B cell (primary cell): ENCODE data around the gene TEAD1. TPM values are rescaled to one million over a fixed set of nuclear protein-coding genes. Genes with fewer than 3 reads are reported as not detected.

Experiments
- ATAC-seq: fragments of 200-7000 bp; cut with Tn5 transposase; one replicate; pipeline ENCODE4 v1.10.0; 2021; ENCODE audit warnings: low read depth, mild to moderate bottlenecking, moderate number of reproducible peaks, moderate library complexity
- CTCF ChIA-PET: fragments of 350-600 bp; sonication (Branson Sonifier 250); formaldehyde crosslinking; loops from one replicate; lab custom pipeline; 2021; ENCODE audit warnings: antibody characterized with exemption, inconsistent platforms; lab: Charles Lee
- POLR2A ChIA-PET: fragments of 350-600 bp; sonication (Branson Sonifier 250); formaldehyde crosslinking; loops from one replicate; lab custom pipeline; 2021; ENCODE audit warnings: antibody characterized with exemption; lab: Charles Lee
- DNase-seq: peaks from one replicate; pipeline ENCODE4 v3.0.0; 2013
- H2AFZ ChIP-seq: 2 replicates; pipeline ENCODE4 v1.6.1; 2012; ENCODE audit warnings: mild to moderate bottlenecking, low read depth, low read length; ENCODE audit not compliant: insufficient read depth, poor library complexity, severe bottlenecking
- H3K27ac ChIP-seq, 2 donors: 1 replicate in 1 of 2; 2 replicates in 1 of 2; pipeline ENCODE4 v1.5.1; 2012 to 2013; ENCODE audit warnings: low read length in 2 of 2, mild to moderate bottlenecking in 2 of 2, moderate library complexity in 1 of 2
- H3K27me3 ChIP-seq, 4 experiments: fragments of 200-600 bp in 1 of 4; sonication (generic) in 1 of 4; replicated peaks in 1 of 4; 1 replicate in 2 of 4; 2 replicates in 2 of 4; pipeline versions ENCODE4 v1.6.1 to v1.7.0; 2013 to 2016; ENCODE audit warnings: low read length in 3 of 4, mild to moderate bottlenecking in 2 of 4, mixed read lengths in 1 of 4, moderate library complexity in 1 of 4; ENCODE audit not compliant: insufficient read depth in 4 of 4, control insufficient read depth in 3 of 4; ENCODE audit errors: control extremely low read depth in 1 of 4
- H3K36me3 ChIP-seq, 2 experiments: replicated peaks in 1 of 2; 1 replicate in 1 of 2; 2 replicates in 1 of 2; pipeline versions ENCODE4 v1.6.1 to v1.7.1; 2013; ENCODE audit warnings: low read length in 1 of 2; ENCODE audit not compliant: insufficient read depth in 2 of 2, control insufficient read depth in 1 of 2; ENCODE audit errors: control extremely low read depth in 1 of 2, extremely low read depth in 1 of 2
- H3K4me1 ChIP-seq, 2 donors: fragments of 200-600 bp in 1 of 2; sonication (generic) in 1 of 2; 1 replicate in 1 of 2; 2 replicates in 1 of 2; pipeline versions ENCODE4 v1.5.1 to v1.6.1; 2013 to 2017; ENCODE audit warnings: low read length in 2 of 2; ENCODE audit not compliant: control insufficient read depth in 2 of 2, insufficient read depth in 2 of 2
- H3K4me2 ChIP-seq: replicated peaks from 2 replicates; pipeline ENCODE3; 2012; ENCODE audit warnings: mild to moderate bottlenecking, low read depth, low read length; ENCODE audit not compliant: poor library complexity, severe bottlenecking
- H3K4me3 ChIP-seq, 5 experiments: fragments of 200-600 bp in 1 of 5; sonication (generic) in 1 of 5; 1 replicate in 3 of 5; 2 replicates in 2 of 5; pipeline versions ENCODE4 v1.5.1 to v1.7.0; 2011 to 2016; ENCODE audit warnings: low read length in 4 of 5, mild to moderate bottlenecking in 4 of 5, low read depth in 2 of 5, control low read depth in 1 of 5, moderate library complexity in 1 of 5; ENCODE audit not compliant: insufficient read depth in 1 of 5; ENCODE audit errors: control extremely low read depth in 1 of 5, extremely low read depth in 1 of 5
- H3K79me2 ChIP-seq: fragments of 200-600 bp; sonication (generic); one replicate; pipeline ENCODE4 v1.6.0; 2016; ENCODE audit warnings: low read length; ENCODE audit not compliant: control insufficient read depth, insufficient read depth
- H3K9ac ChIP-seq: fragments of 200-600 bp; sonication (generic); 2 replicates; pipeline ENCODE4 v1.6.1; 2017; ENCODE audit warnings: mild to moderate bottlenecking, low read length, moderate library complexity
- H3K9me3 ChIP-seq, 3 donors: one replicate each; pipeline versions ENCODE4 v1.6.1 to v1.7.1; 2013; ENCODE audit warnings: low read length in 2 of 3; ENCODE audit not compliant: control insufficient read depth in 2 of 3, insufficient read depth in 1 of 3; ENCODE audit errors: control extremely low read depth in 1 of 3
- H4K20me1 ChIP-seq: 2 replicates; pipeline ENCODE4 v1.6.0; 2012; ENCODE audit warnings: mild to moderate bottlenecking, low read length; ENCODE audit not compliant: insufficient read depth, control insufficient read depth, poor library complexity, severe bottlenecking
- H3K27ac Mint-ChIP-seq: one replicate; pipeline ENCODE4 v1.8.0; 2021; ENCODE audit warnings: mixed read lengths
- H3K27me3 Mint-ChIP-seq: one replicate; pipeline ENCODE4 v1.8.0; 2021; ENCODE audit warnings: mixed read lengths
- H3K4me1 Mint-ChIP-seq: one replicate; pipeline ENCODE4 v1.8.0; 2021; ENCODE audit warnings: mixed read lengths
- H3K4me3 Mint-ChIP-seq: one replicate; pipeline ENCODE4 v1.8.0; 2021; ENCODE audit warnings: mixed read lengths
- H3K9me3 Mint-ChIP-seq: one replicate; pipeline ENCODE4 v1.8.0; 2022; ENCODE audit warnings: mixed read lengths; ENCODE audit not compliant: insufficient read depth
- EZH2 ChIP-seq: IDR thresholded peaks from 2 replicates; pipeline ENCODE4 v1.6.1; 2012; ENCODE audit warnings: borderline replicate concordance, low read depth, mild to moderate bottlenecking, moderate library complexity, low read length; ENCODE audit not compliant: insufficient read depth, poor library complexity, severe bottlenecking
- whole genome bisulfite sequencing: methylation state at CpG from one replicate; pipeline ENCODE4 v1.1.5; 2013; ENCODE audit warnings: missing lambda C conversion rate; ENCODE audit not compliant: insufficient coverage; 5-methylcytosine and 5-hydroxymethylcytosine counted together
- intact Hi-C: fragments of 100-400 bp; cut with micrococcal nuclease; formaldehyde crosslinking; loops from one replicate; pipeline ENCODE4 v1.10.0; 2022
- polyA plus RNA-seq: library from polyadenylated mRNA; depleted of rRNA; stranded (reverse); fragments of >200 nt; gene quantifications from 2 replicates; pipeline ENCODE4 v1.2.3, GENCODE V29; 2012
- total RNA-seq, 2 donors: library from RNA; stranded (reverse); fragments of 120-200 nt in 1 of 2; gene quantifications; 1 replicate in 1 of 2; 2 replicates in 1 of 2; pipeline versions ENCODE4 v1.2.3 to v1.2.4, GENCODE V29; 2013 to 2022
- TF ChIP-seq, protein P1 (sequence below): fragments of 200-600 bp; IDR thresholded peaks from one replicate; pipeline ENCODE4 v1.8.0; 2022; ENCODE audit warnings: antibody characterized with exemption, mild to moderate bottlenecking

TEAD1 gene
- total and polyA plus RNA-seq, 2 donors (not counting 1 experiment from before 2014, with no cell fraction given) = 0.30 TPM; not detected in 1

DNA sequence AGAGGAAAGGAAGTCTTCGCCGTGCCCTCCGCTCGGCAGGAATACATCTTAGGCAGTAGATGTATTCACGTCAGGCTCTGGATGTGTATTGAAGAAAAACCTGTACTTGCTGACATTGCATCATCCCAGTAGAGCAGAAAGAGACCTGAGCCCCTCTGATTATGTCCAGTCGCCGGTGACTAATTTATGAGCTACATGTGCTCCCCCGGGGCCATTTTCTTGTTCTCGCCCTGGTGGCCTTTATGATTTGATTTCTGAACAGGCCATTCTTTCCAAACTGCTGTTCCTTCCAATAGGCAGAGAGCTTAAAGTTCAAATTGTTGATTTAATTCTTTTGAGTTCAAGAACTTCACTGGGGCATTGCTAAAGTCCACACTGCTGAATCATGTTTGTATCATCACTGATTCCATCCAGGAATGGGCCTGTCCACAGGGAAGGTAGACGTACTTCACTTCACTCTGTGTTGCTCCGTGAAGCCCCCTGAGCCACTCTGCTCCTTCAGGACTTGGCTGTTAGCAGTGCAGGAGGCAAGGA is 197.6 kb downstream of the TEAD1 start:
- H3K9me3 ChIP-seq = no peaks in the 10 kb centered on the region
- TF ChIP-seq, protein P1, sequence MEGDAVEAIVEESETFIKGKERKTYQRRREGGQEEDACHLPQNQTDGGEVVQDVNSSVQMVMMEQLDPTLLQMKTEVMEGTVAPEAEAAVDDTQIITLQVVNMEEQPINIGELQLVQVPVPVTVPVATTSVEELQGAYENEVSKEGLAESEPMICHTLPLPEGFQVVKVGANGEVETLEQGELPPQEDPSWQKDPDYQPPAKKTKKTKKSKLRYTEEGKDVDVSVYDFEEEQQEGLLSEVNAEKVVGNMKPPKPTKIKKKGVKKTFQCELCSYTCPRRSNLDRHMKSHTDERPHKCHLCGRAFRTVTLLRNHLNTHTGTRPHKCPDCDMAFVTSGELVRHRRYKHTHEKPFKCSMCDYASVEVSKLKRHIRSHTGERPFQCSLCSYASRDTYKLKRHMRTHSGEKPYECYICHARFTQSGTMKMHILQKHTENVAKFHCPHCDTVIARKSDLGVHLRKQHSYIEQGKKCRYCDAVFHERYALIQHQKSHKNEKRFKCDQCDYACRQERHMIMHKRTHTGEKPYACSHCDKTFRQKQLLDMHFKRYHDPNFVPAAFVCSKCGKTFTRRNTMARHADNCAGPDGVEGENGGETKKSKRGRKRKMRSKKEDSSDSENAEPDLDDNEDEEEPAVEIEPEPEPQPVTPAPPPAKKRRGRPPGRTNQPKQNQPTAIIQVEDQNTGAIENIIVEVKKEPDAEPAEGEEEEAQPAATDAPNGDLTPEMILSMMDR = no peak
- no peak for TF ChIP-seq EZH2
- H3K27me3 ChIP-seq = no peaks in the 10 kb centered on the region
- H3K9ac ChIP-seq = no peak overlapping the region
- H3K4me1 Mint-ChIP-seq = no peaks in the 10 kb centered on the region
- no peak overlapping the region for H3K4me3 ChIP-seq
- no peaks in the 10 kb centered on the region for H3K79me2 ChIP-seq
- H2AFZ ChIP-seq = no peak overlapping the region
- no peaks in the 10 kb centered on the region for H4K20me1 ChIP-seq
- H3K36me3 ChIP-seq = no peaks in the 10 kb centered on the region
- ChIA-PET CTCF (no interaction called here), POLR2A (no interaction called here)
- H3K4me3 Mint-ChIP-seq = no peak overlapping the region
- WGBS = 92% methylated on average over 9 of the region's 11 CpGs
- no peak for ATAC-seq
- intact Hi-C loops = no loop called here
- no peaks in the 10 kb centered on the region for H3K9me3 Mint-ChIP-seq
- no peak for DNase-seq
- H3K27ac ChIP-seq = no peak overlapping the region
- no peak overlapping the region for H3K4me2 ChIP-seq
- no peaks in the 10 kb centered on the region for H3K4me1 ChIP-seq
- H3K27me3 Mint-ChIP-seq = peaks cover 10% of the 10 kb centered on the region
- H3K27ac Mint-ChIP-seq = no peak overlapping the region

DNA sequence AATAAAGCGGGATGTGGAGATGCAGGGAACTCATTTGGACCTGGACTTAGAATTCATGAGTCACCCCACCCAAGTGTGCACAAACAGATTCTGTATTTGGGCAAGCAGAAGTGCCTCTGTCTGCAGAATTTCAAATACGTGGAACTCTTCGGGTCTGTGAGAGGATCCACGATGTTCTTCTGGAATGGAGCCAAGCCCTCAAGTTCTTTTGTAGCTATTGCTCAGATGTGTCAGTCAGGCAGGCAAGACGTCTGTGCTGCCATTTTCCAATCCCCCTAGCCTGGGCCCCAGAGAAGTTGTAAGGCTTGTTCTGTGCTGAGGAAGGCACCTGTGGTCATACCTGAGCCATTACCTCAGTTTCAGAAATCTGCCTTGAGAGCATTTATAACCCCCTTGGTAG is 202.1 kb downstream of the TEAD1 start:
- H3K27me3 Mint-ChIP-seq = peaks cover 15% of the 10 kb centered on the region
- CTCF ChIA-PET = interaction anchor here (0.9 kb wide), 1 partner anchor 172 kb away, joined by 3 read pairs; no protein-coding TSS in a partner anchor
- intact Hi-C loops = no loop called here
- H3K27ac Mint-ChIP-seq = no peak overlapping the region
- no peak overlapping the region for H3K9ac ChIP-seq
- DNase-seq (no peak), ATAC-seq (no peak)
- no peaks in the 10 kb centered on the region for H3K4me1 ChIP-seq
- peaks cover 0 to 3% (median 0%) of the 10 kb centered on the region in 3 donors for H3K9me3 ChIP-seq
- no peaks in the 10 kb centered on the region for H3K9me3 Mint-ChIP-seq
- 93% methylated on average over 4 of the region's 5 CpGs for WGBS
- TF ChIP-seq, protein P1 = no peak
- no peak for TF ChIP-seq EZH2
- POLR2A ChIA-PET = no interaction called here
- no peak overlapping the region for H3K4me3 ChIP-seq
- H3K27ac ChIP-seq = no peak overlapping the region
- no peaks in the 10 kb centered on the region for H3K27me3 ChIP-seq
- H3K36me3 ChIP-seq = no peaks in the 10 kb centered on the region
- H3K4me2 ChIP-seq = no peak overlapping the region
- H2AFZ ChIP-seq = no peak overlapping the region
- H3K4me3 Mint-ChIP-seq = no peak overlapping the region
- no peaks in the 10 kb centered on the region for H4K20me1 ChIP-seq
- no peaks in the 10 kb centered on the region for H3K4me1 Mint-ChIP-seq
- no peaks in the 10 kb centered on the region for H3K79me2 ChIP-seq
